ENCODE data around the gene FLNC.

Gene FLNC, protein sequence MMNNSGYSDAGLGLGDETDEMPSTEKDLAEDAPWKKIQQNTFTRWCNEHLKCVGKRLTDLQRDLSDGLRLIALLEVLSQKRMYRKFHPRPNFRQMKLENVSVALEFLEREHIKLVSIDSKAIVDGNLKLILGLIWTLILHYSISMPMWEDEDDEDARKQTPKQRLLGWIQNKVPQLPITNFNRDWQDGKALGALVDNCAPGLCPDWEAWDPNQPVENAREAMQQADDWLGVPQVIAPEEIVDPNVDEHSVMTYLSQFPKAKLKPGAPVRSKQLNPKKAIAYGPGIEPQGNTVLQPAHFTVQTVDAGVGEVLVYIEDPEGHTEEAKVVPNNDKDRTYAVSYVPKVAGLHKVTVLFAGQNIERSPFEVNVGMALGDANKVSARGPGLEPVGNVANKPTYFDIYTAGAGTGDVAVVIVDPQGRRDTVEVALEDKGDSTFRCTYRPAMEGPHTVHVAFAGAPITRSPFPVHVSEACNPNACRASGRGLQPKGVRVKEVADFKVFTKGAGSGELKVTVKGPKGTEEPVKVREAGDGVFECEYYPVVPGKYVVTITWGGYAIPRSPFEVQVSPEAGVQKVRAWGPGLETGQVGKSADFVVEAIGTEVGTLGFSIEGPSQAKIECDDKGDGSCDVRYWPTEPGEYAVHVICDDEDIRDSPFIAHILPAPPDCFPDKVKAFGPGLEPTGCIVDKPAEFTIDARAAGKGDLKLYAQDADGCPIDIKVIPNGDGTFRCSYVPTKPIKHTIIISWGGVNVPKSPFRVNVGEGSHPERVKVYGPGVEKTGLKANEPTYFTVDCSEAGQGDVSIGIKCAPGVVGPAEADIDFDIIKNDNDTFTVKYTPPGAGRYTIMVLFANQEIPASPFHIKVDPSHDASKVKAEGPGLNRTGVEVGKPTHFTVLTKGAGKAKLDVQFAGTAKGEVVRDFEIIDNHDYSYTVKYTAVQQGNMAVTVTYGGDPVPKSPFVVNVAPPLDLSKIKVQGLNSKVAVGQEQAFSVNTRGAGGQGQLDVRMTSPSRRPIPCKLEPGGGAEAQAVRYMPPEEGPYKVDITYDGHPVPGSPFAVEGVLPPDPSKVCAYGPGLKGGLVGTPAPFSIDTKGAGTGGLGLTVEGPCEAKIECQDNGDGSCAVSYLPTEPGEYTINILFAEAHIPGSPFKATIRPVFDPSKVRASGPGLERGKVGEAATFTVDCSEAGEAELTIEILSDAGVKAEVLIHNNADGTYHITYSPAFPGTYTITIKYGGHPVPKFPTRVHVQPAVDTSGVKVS (N-terminal part only)

DNA sequence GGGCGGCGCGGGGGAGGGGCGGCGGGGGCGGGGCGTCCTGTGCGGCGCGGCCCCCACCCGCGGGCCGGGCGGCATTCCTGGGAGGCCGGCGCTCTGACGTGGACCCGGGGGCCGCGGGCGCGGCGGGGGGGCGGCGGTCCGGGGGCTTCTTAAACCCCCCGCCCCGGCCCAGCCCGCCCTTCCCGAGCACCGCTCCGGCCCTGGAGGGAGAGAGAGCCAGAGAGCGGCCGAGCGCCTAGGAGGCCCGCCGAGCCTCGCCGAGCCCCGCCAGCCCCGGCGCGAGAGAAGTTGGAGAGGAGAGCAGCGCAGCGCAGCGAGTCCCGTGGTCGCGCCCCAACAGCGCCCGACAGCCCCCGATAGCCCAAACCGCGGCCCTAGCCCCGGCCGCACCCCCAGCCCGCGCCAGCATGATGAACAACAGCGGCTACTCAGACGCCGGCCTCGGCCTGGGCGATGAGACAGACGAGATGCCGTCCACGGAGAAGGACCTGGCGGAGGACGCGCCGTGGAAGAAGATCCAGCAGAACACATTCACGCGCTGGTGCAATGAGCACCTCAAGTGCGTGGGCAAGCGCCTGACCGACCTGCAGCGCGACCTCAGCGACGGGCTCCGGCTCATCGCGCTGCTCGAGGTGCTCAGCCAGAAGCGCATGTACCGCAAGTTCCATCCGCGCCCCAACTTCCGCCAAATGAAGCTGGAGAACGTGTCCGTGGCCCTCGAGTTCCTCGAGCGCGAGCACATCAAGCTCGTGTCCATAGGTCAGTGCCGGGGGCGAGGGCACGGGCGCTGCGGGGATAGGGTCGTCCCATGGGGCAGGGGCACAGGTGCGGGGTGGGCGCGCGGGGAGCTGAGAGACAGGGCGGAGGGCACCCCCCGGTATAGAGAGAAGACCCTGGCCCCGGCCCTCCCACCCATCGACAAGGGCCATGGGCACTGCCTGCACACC, at the start of gene FLNC:
Gene FLNC (plus strand): TSS at position 176 of the 947 bp plus-strand sequence. CDS start 232 bp downstream, at position 408.
- ChIA-PET POLR2A (no interaction called here), CTCF (interaction anchor here (0.9 to 5.4 kb wide), 5 partner anchors 8 to 32 kb away, joined by 3 to 38 read pairs (median 5); partner anchors contain the start of gene ATP6V1F)
- no peak for DNase-seq (ENCODE audit: extremely low spot score)
- TF ChIP-seq, protein P1, sequence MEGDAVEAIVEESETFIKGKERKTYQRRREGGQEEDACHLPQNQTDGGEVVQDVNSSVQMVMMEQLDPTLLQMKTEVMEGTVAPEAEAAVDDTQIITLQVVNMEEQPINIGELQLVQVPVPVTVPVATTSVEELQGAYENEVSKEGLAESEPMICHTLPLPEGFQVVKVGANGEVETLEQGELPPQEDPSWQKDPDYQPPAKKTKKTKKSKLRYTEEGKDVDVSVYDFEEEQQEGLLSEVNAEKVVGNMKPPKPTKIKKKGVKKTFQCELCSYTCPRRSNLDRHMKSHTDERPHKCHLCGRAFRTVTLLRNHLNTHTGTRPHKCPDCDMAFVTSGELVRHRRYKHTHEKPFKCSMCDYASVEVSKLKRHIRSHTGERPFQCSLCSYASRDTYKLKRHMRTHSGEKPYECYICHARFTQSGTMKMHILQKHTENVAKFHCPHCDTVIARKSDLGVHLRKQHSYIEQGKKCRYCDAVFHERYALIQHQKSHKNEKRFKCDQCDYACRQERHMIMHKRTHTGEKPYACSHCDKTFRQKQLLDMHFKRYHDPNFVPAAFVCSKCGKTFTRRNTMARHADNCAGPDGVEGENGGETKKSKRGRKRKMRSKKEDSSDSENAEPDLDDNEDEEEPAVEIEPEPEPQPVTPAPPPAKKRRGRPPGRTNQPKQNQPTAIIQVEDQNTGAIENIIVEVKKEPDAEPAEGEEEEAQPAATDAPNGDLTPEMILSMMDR (IDR thresholded peaks at IDR 0.05; ENCODE audit: control extremely low read depth, extremely low read depth, low read depth, missing control alignments), result no peak

DNA sequence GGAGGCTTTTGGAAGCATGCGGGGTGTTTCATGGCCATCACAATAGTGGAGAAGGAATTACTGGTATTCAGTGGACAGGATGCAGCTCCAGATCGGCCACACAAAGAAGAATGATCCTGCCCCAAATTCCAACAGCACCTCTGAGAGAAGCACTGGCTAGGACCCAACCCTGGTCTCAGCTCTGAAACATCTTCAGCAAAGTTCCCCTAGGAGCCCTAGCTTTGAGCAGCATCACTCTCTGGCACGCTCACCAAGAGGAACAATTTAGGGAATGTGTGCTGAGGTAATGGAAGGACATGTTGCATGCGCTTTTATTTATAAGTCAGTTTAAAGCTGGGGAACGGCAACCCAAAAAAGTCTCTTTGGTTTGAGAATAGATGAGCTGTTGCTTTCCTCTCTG, 49.1 kb upstream of the FLNC start:
- ChIA-PET CTCF (interaction anchor here (0.8 to 2.2 kb wide), 6 partner anchors 12 to 72 kb away, joined by 3 to 7 read pairs (median 5); no protein-coding TSS in a partner anchor), POLR2A (no interaction called here)
- no peak for DNase-seq (ENCODE audit: extremely low spot score)
- TF ChIP-seq, protein P1 (IDR thresholded peaks at IDR 0.05; ENCODE audit: control extremely low read depth, extremely low read depth, low read depth, missing control alignments), result no peak

DNA sequence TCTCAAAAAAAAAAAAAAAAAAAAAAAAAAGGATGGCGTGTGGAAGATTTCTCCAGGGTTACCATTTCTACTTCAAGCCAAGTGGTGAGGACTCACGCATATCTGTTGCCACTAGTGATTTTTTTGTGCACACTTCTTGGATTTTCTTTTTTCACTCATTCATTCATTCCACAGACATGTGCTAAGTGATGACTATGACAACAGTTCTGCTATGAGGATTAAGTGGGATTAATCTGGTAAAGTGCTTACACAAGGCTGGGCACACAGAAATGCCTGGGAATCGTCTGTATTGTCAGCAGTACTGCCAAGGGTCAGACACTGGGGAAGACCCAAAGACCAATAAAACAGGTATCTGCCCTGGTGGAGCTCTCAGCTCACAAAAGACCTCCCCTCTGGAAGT, 48.4 kb upstream of the FLNC start:
- CTCF ChIA-PET, result interaction anchor here (1.2 to 2.2 kb wide), 4 partner anchors 13 to 25 kb away, joined by 5 to 7 read pairs (median 6); no protein-coding TSS in a partner anchor
- TF ChIP-seq, protein P1 (IDR thresholded peaks at IDR 0.05; ENCODE audit: control extremely low read depth, extremely low read depth, low read depth, missing control alignments), result no peak
- POLR2A ChIA-PET, result interaction anchor here (0.5 kb wide), 1 partner anchor 83 kb away, joined by 4 read pairs; no protein-coding TSS in a partner anchor
- no peak for DNase-seq (ENCODE audit: extremely low spot score)

DNA sequence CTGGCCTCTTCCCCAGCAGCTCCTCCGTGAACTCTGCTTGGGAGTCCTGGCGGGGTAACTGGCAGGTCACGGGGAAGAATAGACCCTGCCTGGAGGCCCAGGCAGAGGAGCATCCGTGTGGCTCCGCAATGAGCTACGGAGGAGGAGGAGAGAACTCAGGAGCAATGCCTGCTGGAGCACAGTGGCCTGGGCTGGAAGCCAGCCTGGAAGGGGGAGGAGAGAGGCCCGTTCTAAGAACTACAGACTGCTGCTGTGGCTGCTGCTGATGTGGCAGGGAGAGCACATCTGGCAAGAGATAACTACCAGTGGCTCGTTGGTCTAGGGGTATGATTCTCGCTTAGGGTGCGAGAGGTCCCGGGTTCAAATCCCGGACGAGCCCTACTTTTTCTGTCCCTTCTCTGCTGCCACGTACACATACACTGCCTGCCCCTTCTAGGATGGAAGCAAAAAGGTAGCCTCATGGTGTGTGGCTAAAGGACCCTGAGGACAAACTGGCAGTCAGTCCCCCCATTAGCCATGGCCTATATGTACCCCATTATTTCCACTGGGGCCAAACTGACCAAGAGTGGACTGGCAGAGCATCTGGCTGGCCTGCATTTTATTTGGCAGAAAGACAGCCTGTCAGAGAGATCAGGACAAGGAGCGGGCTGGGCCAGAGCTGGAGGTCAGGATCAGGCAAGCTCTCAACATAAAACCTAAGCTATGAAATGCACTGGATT, 46.9 kb upstream of the FLNC start:
- ChIA-PET POLR2A (no interaction called here), CTCF (no interaction called here)
- no peak for DNase-seq (ENCODE audit: extremely low spot score)
- TF ChIP-seq, protein P1 (IDR thresholded peaks at IDR 0.05; ENCODE audit: control extremely low read depth, extremely low read depth, low read depth, missing control alignments), result no peak

DNA sequence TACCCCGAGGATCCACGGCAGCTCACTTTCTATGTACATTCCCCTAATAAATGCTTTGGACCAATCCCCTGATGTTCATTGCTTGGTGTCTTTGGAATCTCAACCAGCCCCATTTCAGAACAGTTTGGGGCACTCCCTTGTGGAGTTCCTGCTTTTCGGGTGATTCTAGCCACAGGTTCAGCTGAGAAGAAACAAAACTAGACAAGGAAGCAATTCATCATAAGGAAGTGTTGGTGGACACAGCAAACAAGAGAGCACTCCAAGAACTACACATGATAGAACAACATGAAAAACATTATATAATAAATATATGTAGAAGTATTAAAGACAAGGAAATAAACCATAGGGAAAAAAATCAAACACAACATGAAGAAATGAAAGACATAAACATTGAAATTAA, 44.5 kb upstream of the FLNC start:
- TF ChIP-seq, protein P1 (IDR thresholded peaks at IDR 0.05; ENCODE audit: control extremely low read depth, extremely low read depth, low read depth, missing control alignments), result no peak
- CTCF ChIA-PET, result interaction anchor here (1.1 to 2.1 kb wide), 5 partner anchors 11 to 98 kb away, joined by 3 to 7 read pairs (median 5); no protein-coding TSS in a partner anchor
- POLR2A ChIA-PET, result no interaction called here
- DNase-seq (ENCODE audit: extremely low spot score), result no peak

Measured in GM10248 (cell line).